ENCODE data around the gene ARHGAP23. TPM values are rescaled to one million over a fixed set of nuclear protein-coding genes. Genes with fewer than 3 reads are reported as not detected.
"Not testable (repeated sequence)": the region's sequence is repeated elsewhere in the genome, so short reads cannot be mapped to it uniquely, and the experiment has no call there.

ARHGAP23 gene
- total RNA-seq, 1 experiment from 2014 or later, result 19.0 TPM

GRCh38 chr17:38492067-38493040 is 64.1 kb downstream of the ARHGAP23 start:
- H3K4me3 ChIP-seq (ENCODE audit: low read depth, low read length, poor library complexity, severe bottlenecking); H3K27ac ChIP-seq (ENCODE audit: low read depth, low read length, poor library complexity, severe bottlenecking); H3K4me1 ChIP-seq (ENCODE audit: insufficient read depth, low read length, poor library complexity, severe bottlenecking); H3K36me3 ChIP-seq (ENCODE audit: insufficient read depth, low read length, poor library complexity, severe bottlenecking); CTCF ChIA-PET; POLR2A ChIA-PET (ENCODE audit: low non-redundant PET); H3K9me3 ChIP-seq (ENCODE audit: low read depth, low read length, poor library complexity, severe bottlenecking); H3K27me3 ChIP-seq (replicated peaks; ENCODE audit: insufficient read depth, low read depth, low read length, poor library complexity); BruUV-seq (replicated peaks): not testable (repeated sequence)
- intact Hi-C loops (cut with micrococcal nuclease; ENCODE audit: unreplicated experiment), result loop anchor here (2.0 kb wide), 1 partner anchor 44 kb away; no protein-coding TSS in a partner anchor
- peak; percentile 76 for DNase-seq (ENCODE audit: low spot score)
- peak; percentile 60 for TF ChIP-seq CTCF (conservative IDR thresholded peaks at IDR 0.05; ENCODE audit: low read depth, low read length)

- H3K4me3 ChIP-seq (ENCODE audit: low read depth, low read length, poor library complexity, severe bottlenecking); H3K36me3 ChIP-seq (ENCODE audit: insufficient read depth, low read length, poor library complexity, severe bottlenecking); CTCF ChIA-PET; H3K27me3 ChIP-seq (replicated peaks; ENCODE audit: insufficient read depth, low read depth, low read length, poor library complexity); H3K9me3 ChIP-seq (ENCODE audit: low read depth, low read length, poor library complexity, severe bottlenecking); H3K27ac ChIP-seq (ENCODE audit: low read depth, low read length, poor library complexity, severe bottlenecking); BruUV-seq (replicated peaks); H3K4me1 ChIP-seq (ENCODE audit: insufficient read depth, low read length, poor library complexity, severe bottlenecking); DNase-seq (ENCODE audit: low spot score); POLR2A ChIA-PET (ENCODE audit: low non-redundant PET); intact Hi-C loops (cut with micrococcal nuclease; ENCODE audit: unreplicated experiment): not testable (repeated sequence)
Observed at GRCh38 chr17:38494152-38494551, 65.9 kb downstream of the ARHGAP23 start.

- H3K4me3 ChIP-seq (ENCODE audit: low read depth, low read length, poor library complexity, severe bottlenecking); H3K27me3 ChIP-seq (replicated peaks; ENCODE audit: insufficient read depth, low read depth, low read length, poor library complexity); CTCF ChIA-PET; H3K9me3 ChIP-seq (ENCODE audit: low read depth, low read length, poor library complexity, severe bottlenecking); DNase-seq (ENCODE audit: low spot score); H3K4me1 ChIP-seq (ENCODE audit: insufficient read depth, low read length, poor library complexity, severe bottlenecking); intact Hi-C loops (cut with micrococcal nuclease; ENCODE audit: unreplicated experiment); H3K36me3 ChIP-seq (ENCODE audit: insufficient read depth, low read length, poor library complexity, severe bottlenecking); H3K27ac ChIP-seq (ENCODE audit: low read depth, low read length, poor library complexity, severe bottlenecking); BruUV-seq (replicated peaks); POLR2A ChIA-PET (ENCODE audit: low non-redundant PET): not testable (repeated sequence)
Observed at GRCh38 chr17:38497656-38498055, 69.4 kb downstream of the ARHGAP23 start.

GRCh38 chr17:38498353-38498752 is 70.1 kb downstream of the ARHGAP23 start:
- Histone ChIP-seq H3K27ac (ENCODE audit: low read depth, low read length, poor library complexity, severe bottlenecking) (no peak overlapping the region), H3K4me3 (ENCODE audit: low read depth, low read length, poor library complexity, severe bottlenecking) (no peak overlapping the region), H3K27me3 (replicated peaks; ENCODE audit: insufficient read depth, low read depth, low read length, poor library complexity) (no peaks in the 10 kb centered on the region), H3K4me1 (ENCODE audit: insufficient read depth, low read length, poor library complexity, severe bottlenecking) (no peaks in the 10 kb centered on the region), H3K9me3 (ENCODE audit: low read depth, low read length, poor library complexity, severe bottlenecking) (no peaks in the 10 kb centered on the region), H3K36me3 (ENCODE audit: insufficient read depth, low read length, poor library complexity, severe bottlenecking) (no peaks in the 10 kb centered on the region)
- CTCF ChIA-PET, result no interaction called here
- POLR2A ChIA-PET (ENCODE audit: low non-redundant PET), result no interaction called here
- DNase-seq (ENCODE audit: low spot score), result no peak
- intact Hi-C loops (cut with micrococcal nuclease; ENCODE audit: unreplicated experiment), result no loop called here
- no TSS peak for BruUV-seq (replicated peaks)
- TF ChIP-seq CTCF (conservative IDR thresholded peaks at IDR 0.05; ENCODE audit: low read depth, low read length) (no peak), EZH2 (IDR thresholded peaks at IDR 0.05; ENCODE audit: borderline replicate concordance, low read depth, low read length, poor library complexity, severe bottlenecking) (no peak)

GRCh38 chr17:38499230-38499629 is 71.0 kb downstream of the ARHGAP23 start:
- H3K27me3 ChIP-seq (replicated peaks; ENCODE audit: insufficient read depth, low read depth, low read length, poor library complexity); CTCF ChIA-PET; H3K4me1 ChIP-seq (ENCODE audit: insufficient read depth, low read length, poor library complexity, severe bottlenecking); intact Hi-C loops (cut with micrococcal nuclease; ENCODE audit: unreplicated experiment); BruUV-seq (replicated peaks); H3K27ac ChIP-seq (ENCODE audit: low read depth, low read length, poor library complexity, severe bottlenecking); H3K9me3 ChIP-seq (ENCODE audit: low read depth, low read length, poor library complexity, severe bottlenecking); H3K4me3 ChIP-seq (ENCODE audit: low read depth, low read length, poor library complexity, severe bottlenecking); DNase-seq (ENCODE audit: low spot score); POLR2A ChIA-PET (ENCODE audit: low non-redundant PET); H3K36me3 ChIP-seq (ENCODE audit: insufficient read depth, low read length, poor library complexity, severe bottlenecking): not testable (repeated sequence)

GRCh38 chr17:38501718-38502117 is 73.5 kb downstream of the ARHGAP23 start:
- H3K9me3 ChIP-seq (ENCODE audit: low read depth, low read length, poor library complexity, severe bottlenecking); DNase-seq (ENCODE audit: low spot score); CTCF ChIA-PET; H3K4me1 ChIP-seq (ENCODE audit: insufficient read depth, low read length, poor library complexity, severe bottlenecking); BruUV-seq (replicated peaks); POLR2A ChIA-PET (ENCODE audit: low non-redundant PET); H3K4me3 ChIP-seq (ENCODE audit: low read depth, low read length, poor library complexity, severe bottlenecking); H3K27ac ChIP-seq (ENCODE audit: low read depth, low read length, poor library complexity, severe bottlenecking); H3K27me3 ChIP-seq (replicated peaks; ENCODE audit: insufficient read depth, low read depth, low read length, poor library complexity); intact Hi-C loops (cut with micrococcal nuclease; ENCODE audit: unreplicated experiment); H3K36me3 ChIP-seq (ENCODE audit: insufficient read depth, low read length, poor library complexity, severe bottlenecking): not testable (repeated sequence)

Measured in A673 (cell line).